ENCODE data around the gene CFAP410. TPM values are rescaled to one million over a fixed set of nuclear protein-coding genes. Genes with fewer than 3 reads are reported as not detected.

Gene CFAP410
- total and polyA plus RNA-seq, 2 of the 8 experiments (the other 6 are each of a cell fraction or from before 2014, with no cell fraction given) = 10.6 to 12.0 TPM

DNA sequence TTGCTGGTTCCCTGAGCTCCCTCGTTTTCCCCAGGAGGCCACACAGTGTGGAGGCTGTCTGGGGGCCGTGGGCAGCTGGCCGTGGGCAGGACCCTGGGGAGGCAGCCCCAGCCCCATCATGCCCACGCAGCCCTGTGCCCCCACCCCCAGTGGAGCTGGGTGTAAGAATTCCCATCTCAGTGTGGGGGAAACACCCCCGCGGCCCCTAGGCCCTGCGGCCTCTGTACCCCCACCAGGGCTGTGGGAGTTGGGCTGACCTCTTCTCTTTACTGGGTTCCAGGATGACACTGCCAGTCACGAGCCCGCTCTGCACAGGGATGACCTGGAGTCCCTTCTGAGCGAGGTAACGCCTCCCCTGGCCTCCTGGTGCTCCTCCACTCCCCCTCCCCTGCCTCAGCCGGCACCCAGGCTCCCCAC lies 43.1 kb downstream of the CFAP410 start:
- H3K27me3 ChIP-seq (replicated peaks in 1 of 4; ENCODE audit: control insufficient read depth in 3 of 4, extremely low read depth in 1 of 4, insufficient read depth in 3 of 4, low read length in 3 of 4) = peaks cover 0 to 3% (median 0%) of the 10 kb centered on the region in 4 experiments; a peak in 2 of 7 replicates
- no peak overlapping the region for H3K4me3 ChIP-seq (ENCODE audit: extremely low read depth in 1 of 4, insufficient read depth in 2 of 4, low read depth in 3 of 4, low read length in 4 of 4)
- H3K79me1 ChIP-seq (ENCODE audit: low read depth, low read length) = no peaks in the 10 kb centered on the region
- POLR2A ChIA-PET (ENCODE audit: partially characterized antibody) = no interaction called here
- H4K20me1 ChIP-seq (replicated peaks in 1 of 2; ENCODE audit: control insufficient read depth in 1 of 2, insufficient read depth in 2 of 2, low read length in 2 of 2) = peaks cover 0 to 2% of the 10 kb centered on the region in 2 experiments
- no peak overlapping the region for H4K5ac ChIP-seq (ENCODE audit: insufficient read length, low read depth, low read length)
- H3K18ac ChIP-seq (ENCODE audit: extremely low read depth, low read length) = no peak overlapping the region
- no peak overlapping the region for H2AFZ ChIP-seq (ENCODE audit: low read length)
- H3K36me3 ChIP-seq (ENCODE audit: control insufficient read depth in 2 of 4, insufficient read depth in 4 of 4, low read length in 3 of 4) = no peaks in the 10 kb centered on the region
- CTCF ChIA-PET (ENCODE audit: partially characterized antibody) = interaction anchor here (1.0 to 5.0 kb wide), 3 partner anchors 10 to 33 kb away, joined by 3 to 53 read pairs (median 6); partner anchors contain the start of gene AIRE
- no peak overlapping the region for H4K8ac ChIP-seq (ENCODE audit: extremely low read depth, insufficient read depth, low read length)
- no peaks in the 10 kb centered on the region for H3K9me3 ChIP-seq (ENCODE audit: insufficient read depth in 2 of 2, low read depth in 1 of 2, low read length in 1 of 2)
- WGBS, 2 experiments (ENCODE audit: extremely low coverage in 1 of 2, insufficient coverage in 1 of 2, insufficient read length in 1 of 2, insufficient replicate concordance in 2 of 2, low coverage in 1 of 2, low lambda C conversion rate in 2 of 2, missing lambda C conversion rate in 1 of 2) = 93% methylated on average over 8 of the region's 12 CpGs; no CpG with 5 or more reads in 1 of the 2 experiments
- FAIRE-seq (no peak), DNase-seq (ENCODE audit: low read depth in 1 of 2, low spot score in 2 of 2) (no peak)
- peaks cover 12% of the 10 kb centered on the region; the same call in 1 of the 2 replicates for H3K23me2 ChIP-seq (ENCODE audit: low read depth, low read length)
- no peak overlapping the region for H2BK5ac ChIP-seq (ENCODE audit: low read depth, low read length)
- H2BK12ac ChIP-seq (ENCODE audit: low read depth, low read length) = no peak overlapping the region
- no peak overlapping the region for H2BK120ac ChIP-seq (replicated peaks; ENCODE audit: low read depth, low read length)
- no peak overlapping the region for H3K14ac ChIP-seq (ENCODE audit: insufficient read length)
- no peak overlapping the region for H3K4me2 ChIP-seq (ENCODE audit: insufficient read depth in 1 of 2, low read depth in 2 of 2, low read length in 2 of 2)
- H4K91ac ChIP-seq (replicated peaks; ENCODE audit: insufficient read length, low read length) = no peak overlapping the region
- H2BK15ac ChIP-seq (ENCODE audit: low read length) = no peak overlapping the region
- no peak overlapping the region for H3K56ac ChIP-seq (replicated peaks; ENCODE audit: insufficient read length, low read depth, low read length)
- H3K9ac ChIP-seq (replicated peaks in 1 of 4; ENCODE audit: extremely low read depth in 1 of 4, low read depth in 3 of 4, low read length in 3 of 4) = no peak overlapping the region
- no peak overlapping the region for H2AK5ac ChIP-seq (ENCODE audit: low read depth, low read length)
- peaks cover 0 to 12% (median 4%) of the 10 kb centered on the region in 4 experiments; a peak in 5 of 7 replicates for H3K4me1 ChIP-seq (replicated peaks in 1 of 4; ENCODE audit: control insufficient read depth in 3 of 4, insufficient read depth in 4 of 4, low read length in 3 of 4)
- no peak for TF ChIP-seq CBX5 (IDR thresholded peaks at IDR 0.05; ENCODE audit: low read depth, low read length)
- no peak for TF ChIP-seq NANOG (IDR thresholded peaks at IDR 0.05; ENCODE audit: insufficient read depth, low read depth, low read length, poor library complexity, severe bottlenecking)
- no peak for TF ChIP-seq EP300 (IDR thresholded peaks at IDR 0.05; ENCODE audit: borderline replicate concordance in 1 of 2, low read depth in 2 of 2, low read length in 2 of 2)
- TF ChIP-seq SAP30 (IDR thresholded peaks at IDR 0.05; ENCODE audit: insufficient read depth, insufficient replicate concordance, low read length) = no peak
- no peak for TF ChIP-seq CREB1 (IDR thresholded peaks at IDR 0.05)
- no peak for TF ChIP-seq CBX8 (IDR thresholded peaks at IDR 0.05; ENCODE audit: borderline replicate concordance, low read depth, low read length)
- no peak for TF ChIP-seq HDAC2 (IDR thresholded peaks at IDR 0.05; ENCODE audit: borderline replicate concordance in 1 of 2, low read depth in 2 of 2, low read length in 2 of 2)
- TF ChIP-seq SP1 (IDR thresholded peaks at IDR 0.05; ENCODE audit: low read depth, low read length) = no peak
- TF ChIP-seq GABPA (IDR thresholded peaks at IDR 0.05; ENCODE audit: borderline replicate concordance, insufficient read depth, low read length) = no peak
- no peak for TF ChIP-seq BACH1 (IDR thresholded peaks at IDR 0.05; ENCODE audit: low read length)
- TF ChIP-seq CTBP2 (IDR thresholded peaks at IDR 0.05; ENCODE audit: borderline replicate concordance, insufficient read depth, insufficient read length, low read length) = no peak
- TF ChIP-seq RFX5 (IDR thresholded peaks at IDR 0.05; ENCODE audit: borderline replicate concordance, low read depth, low read length) = no peak
- TF ChIP-seq HDAC6 (IDR thresholded peaks at IDR 0.05; ENCODE audit: low read depth, low read length) = no peak
- TF ChIP-seq TAF1 (IDR thresholded peaks at IDR 0.05; ENCODE audit: low read depth, low read length) = no peak
- H2BK20ac ChIP-seq (ENCODE audit: low read length) = no peak overlapping the region
- H3K27ac ChIP-seq (ENCODE audit: low read depth, low read length) = no peak overlapping the region
- no peak overlapping the region for H3K4ac ChIP-seq (replicated peaks; ENCODE audit: insufficient read length, low read depth, low read length)
- no peak overlapping the region for H3K23ac ChIP-seq (ENCODE audit: insufficient read length)
- no peaks in the 10 kb centered on the region for H3K79me2 ChIP-seq (ENCODE audit: control insufficient read depth in 1 of 2, insufficient read depth in 2 of 2, low read length in 2 of 2)

Data from H1 (cell line).